Esophagus mucosa (tissue), 1 donor: ENCODE measurements around the gene ENKD1. TPM values are rescaled to one million over a fixed set of nuclear protein-coding genes. Genes with fewer than 3 reads are reported as not detected.
A peak's percentile ranks its signal among the peaks of the same experiment; 100 is the strongest.

Experiments
- ATAC-seq: fragments of 200-7000 bp; cut with Tn5 transposase; one replicate; pipeline ENCODE4 v1.9.1; 2020
- total RNA-seq: library from RNA; stranded (reverse); gene quantifications from one replicate; pipeline ENCODE4 v1.2.4, GENCODE V29; 2023
- donor health status: DM: yes; HTN: yes; CAD: no.

Gene ENKD1
- total RNA-seq, 1 donor from 2014 or later, result 3.8 TPM

- no peak for ATAC-seq
These were observed 17.7 kb downstream of the ENKD1 start for GRCh38 chr16:67648764-67649407.

- no peak for ATAC-seq
These were observed 18.3 kb downstream of the ENKD1 start for GRCh38 chr16:67648088-67648763.

GRCh38 chr16:67647681-67648080, 18.9 kb downstream of the ENKD1 start:
- ATAC-seq, result no peak

GRCh38 chr16:67647111-67647651, 19.4 kb downstream of the ENKD1 start:
- ATAC-seq, result peak; percentile 56

- no peak for ATAC-seq
These were observed 21.0 kb downstream of the ENKD1 start for GRCh38 chr16:67645397-67646121.

- no peak for ATAC-seq
These were observed 22.5 kb downstream of the ENKD1 start for GRCh38 chr16:67644038-67644437.

GRCh38 chr16:67641779-67642708, 24.5 kb downstream of the ENKD1 start:
- peak; percentile 71 for ATAC-seq

- no peak for ATAC-seq
These were observed 28.9 kb downstream of the ENKD1 start for GRCh38 chr16:67637625-67638024.

- no peak for ATAC-seq
These were observed 29.8 kb downstream of the ENKD1 start for GRCh38 chr16:67636713-67637112.

- ATAC-seq, result no peak
These were observed 34.0 kb downstream of the ENKD1 start for GRCh38 chr16:67632415-67633172.

GRCh38 chr16:67628216-67628615, 38.3 kb downstream of the ENKD1 start:
- no peak for ATAC-seq

- no peak for ATAC-seq
These were observed 52.7 kb downstream of the ENKD1 start for GRCh38 chr16:67613808-67614207.

Other genes starting within 250 kb of the ENKD1 start
- gene HSD11B2, start 235.6 kb downstream of the ENKD1 start, total RNA-seq, result 6.6 TPM
- gene ATP6V0D1, start 185.6 kb downstream of the ENKD1 start, total RNA-seq, result 80.9 TPM
- gene AGRP, start 183.2 kb downstream of the ENKD1 start, total RNA-seq, result not detected
- 14.3 TPM for gene RIPOR1, start 137.9 kb downstream of the ENKD1 start, total RNA-seq
- 28.3 TPM for gene CTCF, start 104.2 kb downstream of the ENKD1 start, total RNA-seq
- 2.4 TPM for gene CARMIL2, start 21.6 kb downstream of the ENKD1 start, total RNA-seq
- gene ACD, start 6.5 kb downstream of the ENKD1 start, total RNA-seq, result 7.8 TPM
- 1.8 TPM for gene PARD6A, start 5.8 kb downstream of the ENKD1 start, total RNA-seq
- 0.84 TPM for gene C16orf86, start 64 bp upstream of the ENKD1 start, total RNA-seq
- 25.4 TPM for gene GFOD2, start 52.6 kb upstream of the ENKD1 start, total RNA-seq
- gene RANBP10, start 139.8 kb upstream of the ENKD1 start, total RNA-seq, result 20.1 TPM
- gene TSNAXIP1, start 140.1 kb upstream of the ENKD1 start, total RNA-seq, result 0.40 TPM
- gene THAP11, start 175.6 kb upstream of the ENKD1 start, total RNA-seq, result 16.8 TPM
- 65.2 TPM for gene NUTF2, start 180.2 kb upstream of the ENKD1 start, total RNA-seq
- gene CENPT, start 180.9 kb upstream of the ENKD1 start, total RNA-seq, result 16.5 TPM
- 32.7 TPM for gene EDC4, start 206.3 kb upstream of the ENKD1 start, total RNA-seq
- not detected for gene NRN1L, start 218.1 kb upstream of the ENKD1 start, total RNA-seq
- gene PSKH1, start 226.5 kb upstream of the ENKD1 start, total RNA-seq, result 15.5 TPM